K562 (cell line): Measurements from ENCODE around the gene WDR81. TPM values are rescaled to one million over a fixed set of nuclear protein-coding genes. Genes with fewer than 3 reads are reported as not detected.

ENCODE experiments used
- CBFB ChIP-seq: sonication (generic); formaldehyde crosslinking; IDR thresholded peaks from 2 replicates; pipeline ENCODE4 v1.4.0; 2020; ENCODE audit warnings: mild to moderate bottlenecking, missing genetic modification reagents
- CBX1 ChIP-seq: sonication (generic); IDR thresholded peaks from 2 replicates; pipeline ENCODE4 v1.6.1; 2016; ENCODE audit warnings: antibody characterized with exemption, low read depth, mild to moderate bottlenecking
- CTCF ChIP-seq, 3 experiments: IDR thresholded peaks in 2 of 3; conservative IDR thresholded peaks in 1 of 3; 2 replicates each; pipeline ENCODE4 v1.5.1; 2011 to 2012; ENCODE audit warnings: low read length in 3 of 3, mild to moderate bottlenecking in 3 of 3, control low read depth in 2 of 3, improper control_type of control experiment in 1 of 3, inconsistent platforms in 1 of 3, low read depth in 1 of 3, mixed read lengths in 1 of 3, moderate library complexity in 1 of 3; ENCODE audit not compliant: insufficient read depth in 2 of 3
- CXXC5 ChIP-seq: fragments of 250-450 bp; sonication (Bioruptor Pico); IDR thresholded peaks from 2 replicates; pipeline ENCODE4 v1.8.0; 2022; ENCODE audit warnings: inconsistent platforms, mild to moderate bottlenecking, moderate library complexity
- DIDO1 ChIP-seq: fragments of 450-650 bp; IDR thresholded peaks from 2 replicates; pipeline ENCODE4 v1.6.1; 2016; ENCODE audit warnings: low read depth, missing biosample characterization, missing genetic modification characterization
- POU5F1 ChIP-seq: fragments of 150-350 bp; IDR thresholded peaks from 2 replicates; pipeline ENCODE4 v1.6.1; 2014; ENCODE audit warnings: borderline replicate concordance, low read length, low read depth, mild to moderate bottlenecking; ENCODE audit not compliant: partially characterized antibody
- SRSF3 ChIP-seq: fragments of 200-400 bp; formaldehyde crosslinking; IDR thresholded peaks from 2 replicates; pipeline ENCODE4 v1.6.1; 2016; ENCODE audit warnings: mild to moderate bottlenecking, low read length, moderate library complexity; ENCODE audit not compliant: insufficient read depth
- STAT5B ChIP-seq: fragments of 250-450 bp; sonication (Bioruptor Pico); IDR thresholded peaks from 2 replicates; pipeline ENCODE4 v1.8.0; 2021; ENCODE audit warnings: mild to moderate bottlenecking, inconsistent platforms
- TAF1 ChIP-seq: IDR thresholded peaks from 2 replicates; pipeline ENCODE4 v1.6.1; 2011; ENCODE audit warnings: mild to moderate bottlenecking, low read length, moderate library complexity; ENCODE audit not compliant: insufficient read depth, control insufficient read depth, severe bottlenecking; ENCODE audit errors: extremely low read depth
- TEAD4 ChIP-seq, 2 experiments: sonication (generic) in 1 of 2; formaldehyde crosslinking in 1 of 2; IDR thresholded peaks; 2 replicates each; pipeline versions ENCODE4 v1.6.1 to v1.8.0; 2012 to 2022; ENCODE audit warnings: borderline replicate concordance in 1 of 2, inconsistent platforms in 1 of 2, low read length in 1 of 2, mild to moderate bottlenecking in 1 of 2, missing genetic modification reagents in 1 of 2
- TFAP4 ChIP-seq: sonication (generic); formaldehyde crosslinking; IDR thresholded peaks from 2 replicates; pipeline ENCODE4 v1.8.0; 2022; ENCODE audit warnings: missing genetic modification reagents, mild to moderate bottlenecking, moderate library complexity, borderline replicate concordance
- ZBTB9 ChIP-seq: fragments of 450-650 bp; formaldehyde crosslinking; IDR thresholded peaks from 2 replicates; pipeline ENCODE4 v1.4.0; 2020; ENCODE audit warnings: mild to moderate bottlenecking, moderate library complexity
- ZHX1 ChIP-seq: fragments of 150-350 bp; conservative IDR thresholded peaks from 2 replicates; pipeline ENCODE4 v1.6.1; 2014; ENCODE audit warnings: low read length
- ZNF133 ChIP-seq: fragments of 250-450 bp; sonication (Bioruptor Pico); IDR thresholded peaks from 2 replicates; pipeline ENCODE4 v1.4.0; 2020; ENCODE audit warnings: mild to moderate bottlenecking
- polyA plus RNA-seq, 8 experiments: library from polyadenylated mRNA; depleted of rRNA in 4 of 8; stranded (reverse) in 5 of 8; unstranded in 3 of 8; fragments of >200 nt; fragmentation: Nextera tagmentation in 2 of 8; fragmentation: Illumina TruSeq in 1 of 8; extraction: Ambion mirVana in 2 of 8; extraction: Trizol in 1 of 8; gene quantifications; 2 replicates each; pipeline versions ENCODE4 v1.2.1 to v1.2.3, GENCODE V29; 2011 to 2014; ENCODE audit warnings: inconsistent platforms in 1 of 8, missing spikeins in 1 of 8
- total RNA-seq, 7 experiments: library from RNA; depleted of rRNA in 6 of 7; stranded (reverse); fragments of >200 nt in 6 of 7; fragmentation: Illumina TruSeq in 2 of 7; extraction: Trizol in 2 of 7; gene quantifications; 2 replicates each; pipeline versions ENCODE4 v1.2.1 to v1.2.3, GENCODE V29; 2011 to 2021; ENCODE audit warnings: low replicate concordance in 1 of 7
- TF ChIP-seq, protein P1 (sequence below): fragments of 450-650 bp; IDR thresholded peaks from 2 replicates; pipeline ENCODE4 v1.6.1; 2014; ENCODE audit warnings: low read depth, mild to moderate bottlenecking, moderate library complexity, borderline replicate concordance

Gene WDR81
- total and polyA plus RNA-seq, 9 of the 15 experiments (the other 6 are each of a cell fraction or from before 2014, with no cell fraction given), result 0.01 to 17.1 (median 3.3) TPM

- TF ChIP-seq ZHX1 (no peak), CTCF (IDR thresholded peaks at IDR 0.05 in 2 of 3, conservative IDR thresholded peaks at IDR 0.05 in 1 of 3; ENCODE audit: insufficient read depth in 2 of 3, low read depth in 1 of 3, low read length in 3 of 3) (0 out of 6 replicates have a peak, but pooled peaks of 2 of the 3 experiments have one; percentile 9 to 13), DIDO1 (tag) (no peak), SRSF3 (no peak), TFAP4 (CRISPR knock-in tag) (peak; percentile 79), CXXC5 (CRISPR knock-in tag) (peak; percentile 81), POU5F1 (no peak), TAF1 (no peak), ZNF133 (CRISPR knock-in tag) (peak; percentile 51; the same call in 1 of the 2 replicates), TEAD4 (IDR thresholded peaks at IDR 0.05; ENCODE audit: low read length) (peak; percentile 64), TEAD4 (CRISPR knock-in tag; IDR thresholded peaks at IDR 0.05; ENCODE audit: borderline replicate concordance) (peak; percentile 87; the same call in 1 of the 2 replicates), CBFB (peak; percentile 91), STAT5B (CRISPR knock-in tag) (no peak), CBX1 (0 out of 2 replicates have a peak, but pooled peaks have one; percentile 42), ZBTB9 (CRISPR knock-in tag) (peak; percentile 99)
- TF ChIP-seq, protein P1, sequence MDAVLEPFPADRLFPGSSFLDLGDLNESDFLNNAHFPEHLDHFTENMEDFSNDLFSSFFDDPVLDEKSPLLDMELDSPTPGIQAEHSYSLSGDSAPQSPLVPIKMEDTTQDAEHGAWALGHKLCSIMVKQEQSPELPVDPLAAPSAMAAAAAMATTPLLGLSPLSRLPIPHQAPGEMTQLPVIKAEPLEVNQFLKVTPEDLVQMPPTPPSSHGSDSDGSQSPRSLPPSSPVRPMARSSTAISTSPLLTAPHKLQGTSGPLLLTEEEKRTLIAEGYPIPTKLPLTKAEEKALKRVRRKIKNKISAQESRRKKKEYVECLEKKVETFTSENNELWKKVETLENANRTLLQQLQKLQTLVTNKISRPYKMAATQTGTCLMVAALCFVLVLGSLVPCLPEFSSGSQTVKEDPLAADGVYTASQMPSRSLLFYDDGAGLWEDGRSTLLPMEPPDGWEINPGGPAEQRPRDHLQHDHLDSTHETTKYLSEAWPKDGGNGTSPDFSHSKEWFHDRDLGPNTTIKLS, result peak; percentile 80
Observed at GRCh38 chr17:1730326-1731193, 6.1 kb downstream of the WDR81 start (continued).
